HG03558 (cell line): ENCODE measurements around the gene NOCT.
"Not testable (repeated sequence)": the region's sequence is repeated elsewhere in the genome, so short reads cannot be mapped to it uniquely, and the experiment has no call there.

Experiments used
- ATAC-seq: cut with Tn5 transposase; IDR thresholded peaks from one replicate; pipeline ENCODE4 v1.9.1; 2021; ENCODE audit warnings: moderate number of reproducible peaks; ENCODE audit not compliant: unreplicated experiment; ENCODE audit errors: extremely low read depth

NOCT gene

GRCh38 chr4:139038874-139039443, 23.4 kb downstream of the NOCT start:
- no peak for ATAC-seq

DNA sequence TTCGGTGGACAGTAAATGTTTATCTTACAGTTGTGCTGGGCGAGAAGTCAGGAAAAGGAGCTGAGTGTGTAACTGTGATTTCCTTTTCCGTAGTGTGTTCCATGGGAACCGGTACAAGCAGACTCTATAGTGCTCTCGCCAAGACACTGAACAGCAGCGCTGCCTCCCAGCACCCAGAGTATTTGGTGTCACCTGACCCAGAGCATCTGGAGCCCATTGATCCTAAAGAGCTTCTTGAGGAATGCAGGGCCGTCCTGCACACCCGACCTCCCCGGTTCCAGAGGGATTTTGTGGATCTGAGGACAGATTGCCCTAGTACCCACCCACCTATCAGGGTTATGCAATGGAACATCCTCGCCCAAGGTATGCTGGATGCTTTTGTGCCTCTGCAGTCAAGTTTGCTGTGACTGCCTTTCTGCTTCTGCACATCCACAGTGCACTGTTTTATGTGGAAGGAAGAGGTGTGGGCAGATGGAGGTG, 27.4 kb downstream of the NOCT start:
- ATAC-seq = no peak

DNA sequence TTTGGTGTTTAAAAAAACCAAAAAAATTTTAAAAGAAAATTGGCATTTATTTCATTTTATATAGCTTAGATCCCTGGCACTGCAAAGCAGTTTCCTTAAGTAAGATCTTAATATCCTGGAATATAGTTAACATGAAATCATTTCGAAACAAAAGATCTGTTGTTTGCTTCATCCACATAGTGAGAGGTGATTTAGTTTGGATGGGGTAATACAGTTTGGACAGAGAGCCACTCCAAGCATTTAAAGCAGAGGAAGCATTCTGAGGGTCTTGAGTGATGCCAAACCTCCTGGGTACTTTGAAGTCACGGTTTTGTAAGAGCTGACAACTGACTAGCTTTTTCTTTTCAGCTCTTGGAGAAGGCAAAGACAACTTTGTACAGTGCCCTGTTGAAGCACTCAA, 28.7 kb downstream of the NOCT start:
- ATAC-seq = no peak

GRCh38 chr4:139048026-139048425, 32.4 kb downstream of the NOCT start:
- no peak for ATAC-seq

GRCh38 chr4:139050446-139050845, 34.9 kb downstream of the NOCT start:
- no peak for ATAC-seq

DNA sequence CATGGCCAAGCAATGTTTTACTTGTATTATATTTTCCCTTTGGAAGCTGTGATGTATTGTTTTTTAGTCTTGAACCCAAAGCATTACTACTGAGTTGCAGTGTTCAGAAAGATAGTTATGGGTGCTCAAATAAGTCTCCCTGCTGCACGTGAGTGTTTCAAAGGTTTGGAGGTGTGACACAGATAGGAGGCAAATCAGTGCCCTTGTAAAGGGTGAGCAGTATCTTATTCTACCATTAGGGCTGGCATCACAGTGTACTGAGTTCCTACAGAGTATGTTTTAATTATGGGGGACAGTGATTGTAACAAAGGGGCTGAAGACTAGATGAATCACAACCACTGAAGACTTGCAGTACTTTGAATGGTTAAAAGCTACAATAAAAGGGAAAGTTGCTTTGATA, 38.3 kb downstream of the NOCT start:
- ATAC-seq = no peak

GRCh38 chr4:139054791-139055505, 39.4 kb downstream of the NOCT start:
- no peak for ATAC-seq

- ATAC-seq = not testable (repeated sequence)
Observed at GRCh38 chr4:139059026-139059425, 43.4 kb downstream of the NOCT start.

- ATAC-seq = no peak
Observed at GRCh38 chr4:139060591-139060990, 45.0 kb downstream of the NOCT start.

GRCh38 chr4:139076016-139076744, 60.6 kb downstream of the NOCT start:
- no peak for ATAC-seq

DNA sequence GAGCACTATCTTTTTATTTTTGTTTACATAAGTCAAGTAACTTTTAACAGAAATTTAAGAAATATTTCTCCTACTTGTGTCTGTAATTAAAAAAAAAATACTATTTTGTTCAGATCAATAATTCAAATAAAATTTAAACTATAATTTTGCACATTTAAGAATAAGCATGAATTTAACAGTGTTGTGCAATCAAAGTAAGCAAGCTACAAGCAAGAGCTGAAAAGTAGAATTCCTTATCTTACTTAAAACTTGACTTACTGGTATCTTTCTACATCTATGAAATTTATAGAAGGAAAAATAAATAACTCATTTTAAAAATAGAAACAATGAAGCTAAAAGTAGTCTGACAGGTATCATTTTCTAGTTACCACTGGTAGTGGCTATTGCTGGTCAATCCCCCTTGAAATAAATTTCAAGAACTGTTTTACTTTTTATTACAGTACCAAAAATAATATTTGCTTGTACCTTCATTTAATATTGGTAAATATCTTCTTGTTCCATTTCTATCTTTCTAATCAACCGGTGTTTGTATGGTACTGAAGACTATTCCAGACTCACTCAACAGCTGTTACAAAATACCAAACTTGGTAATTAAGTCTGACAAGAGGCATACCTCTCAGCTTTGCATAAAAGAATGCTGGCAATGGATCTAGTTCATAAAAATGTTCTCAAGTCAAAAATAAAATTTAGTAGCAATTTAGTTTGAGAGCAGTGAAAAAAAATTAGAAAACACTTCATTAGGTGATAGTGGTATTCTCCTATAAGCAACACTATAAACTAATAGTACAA, 62.2 kb downstream of the NOCT start:
- ATAC-seq = no peak

DNA sequence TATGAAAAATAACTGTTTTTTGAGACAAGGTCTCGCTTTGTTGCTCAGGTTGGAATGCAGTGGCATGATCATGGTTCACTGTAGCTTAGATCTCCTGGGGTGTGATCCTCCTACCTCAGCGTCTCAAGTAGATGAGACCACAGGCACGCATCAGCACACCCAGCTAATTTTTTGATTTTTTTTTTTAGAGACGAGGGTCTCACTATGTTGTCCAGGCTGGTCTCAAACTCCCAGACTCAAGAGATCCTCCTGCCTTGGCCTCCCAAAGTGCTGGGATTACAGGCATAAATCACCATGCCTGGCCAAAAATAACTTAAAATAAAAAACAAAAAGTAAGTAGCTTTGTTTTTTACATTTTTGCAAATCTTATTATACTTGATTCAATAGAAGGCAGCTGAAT, 63.3 kb downstream of the NOCT start:
- no peak for ATAC-seq

GRCh38 chr4:139082750-139083606, 67.4 kb downstream of the NOCT start:
- peak; percentile 80 for ATAC-seq

DNA sequence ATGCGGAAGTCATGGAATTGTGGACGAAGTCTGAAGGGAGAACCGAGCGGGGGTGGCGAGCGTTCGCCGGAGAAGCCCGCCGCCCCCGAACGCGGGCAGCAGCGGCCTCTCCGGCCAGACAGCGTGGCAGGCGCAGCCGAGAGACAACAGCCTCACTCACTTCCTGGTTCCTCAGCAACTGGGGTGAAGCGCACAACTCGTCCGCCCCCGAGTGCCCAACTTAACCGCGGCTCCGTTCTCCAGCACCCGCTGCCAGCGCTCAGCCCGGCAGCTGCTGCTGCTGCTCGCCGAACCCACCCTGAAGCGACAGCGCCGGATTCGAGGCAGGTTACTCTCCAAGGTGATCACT, 68.0 kb downstream of the NOCT start:
- ATAC-seq = peak; percentile 16

- peak; percentile 31 for ATAC-seq
Observed at GRCh38 chr4:139083956-139084803, 68.6 kb downstream of the NOCT start.

- no peak for ATAC-seq
Observed at GRCh38 chr4:139084804-139085093, 69.2 kb downstream of the NOCT start.

DNA sequence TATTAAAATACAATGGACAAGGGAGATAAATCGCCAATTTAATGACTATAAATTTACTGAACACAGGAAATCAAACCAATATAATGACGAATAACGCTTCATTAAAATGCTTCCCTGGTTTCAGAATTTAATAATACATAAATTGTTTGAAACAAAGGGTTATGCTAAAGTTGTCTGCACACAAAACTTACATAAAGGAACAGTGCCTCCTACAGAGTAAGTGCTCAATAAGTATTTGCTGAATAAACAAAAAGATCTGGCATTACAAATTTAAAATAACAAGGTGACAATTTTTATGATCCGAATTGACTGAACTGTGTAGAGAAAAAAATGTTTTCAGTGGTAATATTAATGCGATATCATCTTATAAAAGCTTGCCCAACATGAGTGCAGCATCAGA, 69.6 kb downstream of the NOCT start:
- ATAC-seq = no peak

GRCh38 chr4:139092271-139092670, 76.7 kb downstream of the NOCT start:
- no peak for ATAC-seq
